ENCODE data around the gene MAP3K10.

The MAP3K10 gene

DNA sequence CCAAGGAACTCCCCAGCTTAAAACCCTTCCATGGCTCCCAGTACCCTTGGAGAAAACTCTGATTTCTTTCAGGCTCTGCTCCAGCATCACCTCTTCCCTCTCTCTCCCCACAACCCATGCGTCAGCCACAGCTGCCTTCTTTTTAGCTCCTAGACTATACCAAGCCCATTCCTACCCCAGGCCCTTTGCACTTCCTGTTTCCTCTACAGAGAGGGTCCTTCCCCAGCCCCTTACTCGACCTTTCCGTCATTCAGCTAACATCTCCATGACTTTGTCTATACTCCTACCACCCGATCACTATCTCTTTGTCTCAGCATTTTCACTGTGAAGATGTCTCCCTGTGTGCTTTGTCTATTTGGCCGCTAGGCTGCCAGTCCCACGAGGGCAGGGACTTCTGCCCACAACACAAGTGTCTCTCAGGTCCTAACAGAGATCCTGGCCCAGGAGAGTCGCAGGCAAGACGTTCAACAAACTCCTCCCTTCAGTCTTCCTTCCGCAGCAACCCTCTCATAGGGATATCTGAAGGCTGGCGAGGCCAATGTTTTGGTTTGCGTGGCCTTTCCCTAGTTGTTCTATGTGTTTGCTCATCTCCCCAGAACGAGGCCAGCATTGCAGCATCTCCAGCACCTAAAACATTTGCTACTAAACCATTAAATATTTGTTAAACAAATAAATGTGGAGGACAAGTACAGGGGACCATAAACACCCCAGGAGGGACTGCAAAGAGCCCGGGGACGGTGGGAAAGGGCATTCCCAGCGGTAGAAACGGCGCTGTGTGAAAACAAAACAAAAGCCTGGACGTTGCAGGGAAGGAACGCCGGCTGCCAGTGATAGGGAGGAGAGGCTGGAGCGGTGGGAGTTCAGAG lies 34.4 kb downstream of the MAP3K10 start:
- Histone ChIP-seq H3K4me1 (ENCODE audit: control insufficient read depth in 1 of 2, insufficient read depth in 1 of 2, low read depth in 1 of 2, low read length in 1 of 2) (no peaks in the 10 kb centered on the region), H3K27ac (no peak overlapping the region), H3K4me3 (ENCODE audit: low read depth in 1 of 2, low read length in 1 of 2) (no peak overlapping the region), H3K36me3 (no peaks in the 10 kb centered on the region), H3K27me3 (peaks cover 97% of the 10 kb centered on the region), H3K9me3 (no peaks in the 10 kb centered on the region)
- TF ChIP-seq, protein P1, sequence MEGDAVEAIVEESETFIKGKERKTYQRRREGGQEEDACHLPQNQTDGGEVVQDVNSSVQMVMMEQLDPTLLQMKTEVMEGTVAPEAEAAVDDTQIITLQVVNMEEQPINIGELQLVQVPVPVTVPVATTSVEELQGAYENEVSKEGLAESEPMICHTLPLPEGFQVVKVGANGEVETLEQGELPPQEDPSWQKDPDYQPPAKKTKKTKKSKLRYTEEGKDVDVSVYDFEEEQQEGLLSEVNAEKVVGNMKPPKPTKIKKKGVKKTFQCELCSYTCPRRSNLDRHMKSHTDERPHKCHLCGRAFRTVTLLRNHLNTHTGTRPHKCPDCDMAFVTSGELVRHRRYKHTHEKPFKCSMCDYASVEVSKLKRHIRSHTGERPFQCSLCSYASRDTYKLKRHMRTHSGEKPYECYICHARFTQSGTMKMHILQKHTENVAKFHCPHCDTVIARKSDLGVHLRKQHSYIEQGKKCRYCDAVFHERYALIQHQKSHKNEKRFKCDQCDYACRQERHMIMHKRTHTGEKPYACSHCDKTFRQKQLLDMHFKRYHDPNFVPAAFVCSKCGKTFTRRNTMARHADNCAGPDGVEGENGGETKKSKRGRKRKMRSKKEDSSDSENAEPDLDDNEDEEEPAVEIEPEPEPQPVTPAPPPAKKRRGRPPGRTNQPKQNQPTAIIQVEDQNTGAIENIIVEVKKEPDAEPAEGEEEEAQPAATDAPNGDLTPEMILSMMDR (IDR thresholded peaks at IDR 0.05) = no peak

DNA sequence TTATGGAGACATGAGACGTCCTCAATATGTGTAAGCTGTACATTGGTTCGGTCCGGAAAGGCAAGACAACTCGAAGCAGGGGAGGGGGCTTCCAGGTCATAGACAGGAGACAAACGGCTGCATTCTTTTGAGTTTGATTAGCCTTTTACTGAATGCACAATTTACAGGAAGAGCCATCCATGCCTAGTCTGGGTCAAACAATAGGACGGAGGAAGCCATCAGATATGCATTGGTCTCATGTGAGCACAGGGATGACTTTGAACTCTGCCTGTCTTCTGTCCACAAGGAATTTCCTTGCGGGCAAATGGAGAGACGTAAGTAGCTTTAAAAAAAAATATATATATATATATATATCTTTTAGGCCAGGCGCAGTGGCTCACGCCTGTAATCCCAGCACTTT lies 37.1 kb downstream of the MAP3K10 start:
- peaks cover 71% of the 10 kb centered on the region for H3K27me3 ChIP-seq
- H3K27ac ChIP-seq = no peak overlapping the region
- peaks cover 14% of the 10 kb centered on the region for H3K36me3 ChIP-seq
- TF ChIP-seq, protein P1 (IDR thresholded peaks at IDR 0.05) = no peak
- H3K4me1 ChIP-seq (ENCODE audit: control insufficient read depth in 1 of 2, insufficient read depth in 1 of 2, low read depth in 1 of 2, low read length in 1 of 2) = no peaks in the 10 kb centered on the region
- no peak overlapping the region for H3K4me3 ChIP-seq (ENCODE audit: low read depth in 1 of 2, low read length in 1 of 2)
- no peaks in the 10 kb centered on the region for H3K9me3 ChIP-seq

DNA sequence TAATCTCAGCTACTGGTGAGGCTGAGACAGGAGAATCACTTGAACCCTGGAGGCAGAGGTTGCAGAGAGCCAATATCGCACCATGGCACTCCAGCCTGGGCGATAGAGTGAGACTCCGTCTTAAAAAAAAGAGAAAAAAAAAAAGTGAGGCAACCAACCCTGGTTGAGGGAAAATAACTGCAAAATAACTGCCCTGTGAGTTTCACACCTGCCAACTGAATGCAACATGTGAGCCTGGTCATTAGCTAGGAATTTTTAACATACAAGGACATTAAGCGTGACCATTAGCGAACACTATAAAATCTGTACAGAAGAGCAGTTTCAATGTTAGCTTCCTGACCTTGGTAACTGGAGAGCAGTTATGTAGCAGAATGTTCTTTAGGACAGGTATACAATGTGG lies 37.6 kb downstream of the MAP3K10 start:
- TF ChIP-seq, protein P1 (IDR thresholded peaks at IDR 0.05) = no peak

DNA sequence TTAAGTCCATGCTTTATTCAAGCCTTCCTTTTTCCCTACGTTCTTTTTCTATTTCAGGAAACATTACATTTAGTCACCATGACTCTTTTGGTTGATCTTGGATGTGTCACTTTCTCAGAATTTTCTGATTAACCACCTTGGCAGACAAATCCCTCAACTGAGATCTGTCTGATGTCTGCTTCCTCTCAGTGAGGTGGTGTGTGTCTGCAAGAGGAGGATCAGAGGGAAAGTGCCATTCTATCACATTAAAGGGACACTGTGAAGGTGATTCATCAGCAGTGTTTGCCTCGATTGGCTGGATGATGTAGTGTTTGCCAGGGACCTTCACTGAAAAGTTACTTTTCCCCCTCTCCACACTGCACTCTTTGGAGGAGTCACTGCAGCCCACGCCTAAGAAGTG lies 38.3 kb downstream of the MAP3K10 start:
- peaks cover 59% of the 10 kb centered on the region for H3K27me3 ChIP-seq
- H3K4me1 ChIP-seq (ENCODE audit: control insufficient read depth in 1 of 2, insufficient read depth in 1 of 2, low read depth in 1 of 2, low read length in 1 of 2) = no peaks in the 10 kb centered on the region
- no peak overlapping the region for H3K27ac ChIP-seq
- peaks cover 25% of the 10 kb centered on the region for H3K36me3 ChIP-seq
- no peaks in the 10 kb centered on the region for H3K9me3 ChIP-seq
- TF ChIP-seq, protein P1 (IDR thresholded peaks at IDR 0.05) = no peak
- H3K4me3 ChIP-seq (ENCODE audit: low read depth in 1 of 2, low read length in 1 of 2) = no peak overlapping the region

More for the DNA sequence above, 37.6 kb downstream of the MAP3K10 start:
- Histone ChIP-seq H3K4me3 (ENCODE audit: low read depth in 1 of 2, low read length in 1 of 2) (no peak overlapping the region), H3K36me3 (peaks cover 19% of the 10 kb centered on the region), H3K27me3 (peaks cover 65% of the 10 kb centered on the region), H3K4me1 (ENCODE audit: control insufficient read depth in 1 of 2, insufficient read depth in 1 of 2, low read depth in 1 of 2, low read length in 1 of 2) (no peaks in the 10 kb centered on the region), H3K27ac (no peak overlapping the region), H3K9me3 (no peaks in the 10 kb centered on the region)

DNA sequence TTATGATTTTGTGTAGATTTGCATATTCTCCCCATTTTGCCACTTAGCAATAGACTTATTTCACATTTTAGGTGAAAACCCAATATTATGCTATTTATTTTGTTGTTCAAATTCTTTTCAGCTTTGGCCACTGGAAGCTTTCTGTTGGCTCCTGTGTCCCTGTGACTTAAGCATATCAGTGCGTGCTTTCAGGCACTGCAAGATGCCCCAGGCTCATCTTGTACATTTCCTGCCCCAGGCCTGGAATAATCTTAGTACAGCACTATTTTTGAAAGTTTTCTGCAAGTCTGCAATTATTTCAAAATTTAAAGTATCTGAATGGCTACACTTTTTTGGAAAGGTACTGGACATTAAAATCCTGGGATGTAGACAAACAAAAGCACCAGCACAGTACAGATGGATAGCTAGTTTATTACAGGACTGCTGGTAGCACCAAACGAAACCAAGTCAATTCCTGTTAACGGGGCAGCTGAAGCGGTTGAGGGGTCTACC lies 38.7 kb downstream of the MAP3K10 start:
- Histone ChIP-seq H3K27ac (no peak overlapping the region), H3K36me3 (peaks cover 30% of the 10 kb centered on the region), H3K27me3 (peaks cover 54% of the 10 kb centered on the region), H3K4me3 (ENCODE audit: low read depth in 1 of 2, low read length in 1 of 2) (no peak overlapping the region), H3K9me3 (no peaks in the 10 kb centered on the region), H3K4me1 (ENCODE audit: control insufficient read depth in 1 of 2, insufficient read depth in 1 of 2, low read depth in 1 of 2, low read length in 1 of 2) (no peaks in the 10 kb centered on the region)
- TF ChIP-seq, protein P1 (IDR thresholded peaks at IDR 0.05) = no peak

Measured in neutrophil (primary cell).